ENCODE measurements around the gene HNRNPA2B1.
"Not testable (repeated sequence)": the region's sequence is repeated elsewhere in the genome, so short reads cannot be mapped to it uniquely, and the experiment has no call there.

Gene HNRNPA2B1

GRCh38 chr7:26151953-26152781 is 48.4 kb downstream of the HNRNPA2B1 start, which contains the start of gene NFE2L3:
Gene NFE2L3 (plus strand): TSS chr7:26152198. CDS start chr7:26152499, 301 bp downstream.
- peaks cover 8% of the 10 kb centered on the region for H3K27me3 ChIP-seq (ENCODE audit: control insufficient read depth, insufficient read depth, low read length)
- H3K4me3 ChIP-seq (ENCODE audit: low read length): peak within 1 kb of the TSS; percentile 71
- H3K4me1 ChIP-seq (ENCODE audit: control insufficient read depth, insufficient read depth, low read length): no peaks in the 10 kb centered on the region
- H3K36me3 ChIP-seq (ENCODE audit: control insufficient read depth, insufficient read depth, low read length): no peaks in the 10 kb centered on the region
- peak within 1 kb of the TSS; percentile 11 for H3K9ac ChIP-seq (ENCODE audit: low read length)
- no peak within 1 kb of the TSS for H3K27ac ChIP-seq (ENCODE audit: low read depth, low read length)

GRCh38 chr7:26151650-26151952 is 48.9 kb downstream of the HNRNPA2B1 start:
- Histone ChIP-seq H3K27ac (ENCODE audit: low read depth, low read length) (no peak overlapping the region), H3K4me1 (ENCODE audit: control insufficient read depth, insufficient read depth, low read length) (no peaks in the 10 kb centered on the region), H3K36me3 (ENCODE audit: control insufficient read depth, insufficient read depth, low read length) (no peaks in the 10 kb centered on the region), H3K27me3 (ENCODE audit: control insufficient read depth, insufficient read depth, low read length) (peaks cover 8% of the 10 kb centered on the region), H3K9ac (ENCODE audit: low read length) (no peak overlapping the region), H3K4me3 (ENCODE audit: low read length) (peak overlapping the region; percentile 71)

GRCh38 chr7:26151096-26151495 is 49.5 kb downstream of the HNRNPA2B1 start:
- Histone ChIP-seq H3K4me1 (ENCODE audit: control insufficient read depth, insufficient read depth, low read length) (no peaks in the 10 kb centered on the region), H3K4me3 (ENCODE audit: low read length) (no peak overlapping the region), H3K27ac (ENCODE audit: low read depth, low read length) (no peak overlapping the region), H3K36me3 (ENCODE audit: control insufficient read depth, insufficient read depth, low read length) (no peaks in the 10 kb centered on the region), H3K9ac (ENCODE audit: low read length) (no peak overlapping the region), H3K27me3 (ENCODE audit: control insufficient read depth, insufficient read depth, low read length) (peaks cover 8% of the 10 kb centered on the region)

- Histone ChIP-seq H3K9ac (ENCODE audit: low read length) (no peak overlapping the region), H3K4me1 (ENCODE audit: control insufficient read depth, insufficient read depth, low read length) (no peaks in the 10 kb centered on the region), H3K36me3 (ENCODE audit: control insufficient read depth, insufficient read depth, low read length) (no peaks in the 10 kb centered on the region), H3K4me3 (ENCODE audit: low read length) (no peak overlapping the region), H3K27ac (ENCODE audit: low read depth, low read length) (no peak overlapping the region), H3K27me3 (ENCODE audit: control insufficient read depth, insufficient read depth, low read length) (peaks cover 8% of the 10 kb centered on the region)
Measured at GRCh38 chr7:26149391-26149977, 51.1 kb downstream of the HNRNPA2B1 start.

GRCh38 chr7:26148307-26148700 is 52.2 kb downstream of the HNRNPA2B1 start:
- not testable (repeated sequence) for H3K27ac ChIP-seq (ENCODE audit: low read depth, low read length); H3K9ac ChIP-seq (ENCODE audit: low read length); H3K27me3 ChIP-seq (ENCODE audit: control insufficient read depth, insufficient read depth, low read length); H3K4me3 ChIP-seq (ENCODE audit: low read length); H3K4me1 ChIP-seq (ENCODE audit: control insufficient read depth, insufficient read depth, low read length); H3K36me3 ChIP-seq (ENCODE audit: control insufficient read depth, insufficient read depth, low read length)

GRCh38 chr7:26147646-26148306 is 52.8 kb downstream of the HNRNPA2B1 start:
- not testable (repeated sequence) for H3K4me1 ChIP-seq (ENCODE audit: control insufficient read depth, insufficient read depth, low read length); H3K9ac ChIP-seq (ENCODE audit: low read length); H3K4me3 ChIP-seq (ENCODE audit: low read length); H3K27me3 ChIP-seq (ENCODE audit: control insufficient read depth, insufficient read depth, low read length); H3K27ac ChIP-seq (ENCODE audit: low read depth, low read length); H3K36me3 ChIP-seq (ENCODE audit: control insufficient read depth, insufficient read depth, low read length)

- H3K36me3 ChIP-seq (ENCODE audit: control insufficient read depth, insufficient read depth, low read length): no peaks in the 10 kb centered on the region
- no peak overlapping the region for H3K27ac ChIP-seq (ENCODE audit: low read depth, low read length)
- no peaks in the 10 kb centered on the region for H3K4me1 ChIP-seq (ENCODE audit: control insufficient read depth, insufficient read depth, low read length)
- H3K27me3 ChIP-seq (ENCODE audit: control insufficient read depth, insufficient read depth, low read length): peaks cover 2% of the 10 kb centered on the region
- no peak overlapping the region for H3K9ac ChIP-seq (ENCODE audit: low read length)
- no peak overlapping the region for H3K4me3 ChIP-seq (ENCODE audit: low read length)
Measured at GRCh38 chr7:26147030-26147429, 53.5 kb downstream of the HNRNPA2B1 start.

- Histone ChIP-seq H3K4me1 (ENCODE audit: control insufficient read depth, insufficient read depth, low read length) (no peaks in the 10 kb centered on the region), H3K4me3 (ENCODE audit: low read length) (no peak overlapping the region), H3K9ac (ENCODE audit: low read length) (no peak overlapping the region), H3K36me3 (ENCODE audit: control insufficient read depth, insufficient read depth, low read length) (no peaks in the 10 kb centered on the region), H3K27me3 (ENCODE audit: control insufficient read depth, insufficient read depth, low read length) (no peaks in the 10 kb centered on the region), H3K27ac (ENCODE audit: low read depth, low read length) (no peak overlapping the region)
Measured at GRCh38 chr7:26145238-26145637, 55.3 kb downstream of the HNRNPA2B1 start.

- H3K27me3 ChIP-seq (ENCODE audit: control insufficient read depth, insufficient read depth, low read length): no peaks in the 10 kb centered on the region
- no peaks in the 10 kb centered on the region for H3K36me3 ChIP-seq (ENCODE audit: control insufficient read depth, insufficient read depth, low read length)
- no peak overlapping the region for H3K27ac ChIP-seq (ENCODE audit: low read depth, low read length)
- H3K9ac ChIP-seq (ENCODE audit: low read length): no peak overlapping the region
- H3K4me3 ChIP-seq (ENCODE audit: low read length): no peak overlapping the region
- no peaks in the 10 kb centered on the region for H3K4me1 ChIP-seq (ENCODE audit: control insufficient read depth, insufficient read depth, low read length)
Measured at GRCh38 chr7:26144184-26145080, 56.1 kb downstream of the HNRNPA2B1 start.

GRCh38 chr7:26143298-26144048 is 57.1 kb downstream of the HNRNPA2B1 start:
- Histone ChIP-seq H3K36me3 (ENCODE audit: control insufficient read depth, insufficient read depth, low read length) (no peaks in the 10 kb centered on the region), H3K4me1 (ENCODE audit: control insufficient read depth, insufficient read depth, low read length) (no peaks in the 10 kb centered on the region), H3K27me3 (ENCODE audit: control insufficient read depth, insufficient read depth, low read length) (no peaks in the 10 kb centered on the region), H3K27ac (ENCODE audit: low read depth, low read length) (no peak overlapping the region), H3K9ac (ENCODE audit: low read length) (no peak overlapping the region), H3K4me3 (ENCODE audit: low read length) (no peak overlapping the region)

GRCh38 chr7:26141077-26141476 is 59.5 kb downstream of the HNRNPA2B1 start:
- Histone ChIP-seq H3K4me1 (ENCODE audit: control insufficient read depth, insufficient read depth, low read length) (no peaks in the 10 kb centered on the region), H3K27ac (ENCODE audit: low read depth, low read length) (no peak overlapping the region)

More at GRCh38 chr7:26141077-26141476, 59.5 kb downstream of the HNRNPA2B1 start:
- Histone ChIP-seq H3K27me3 (ENCODE audit: control insufficient read depth, insufficient read depth, low read length) (no peaks in the 10 kb centered on the region), H3K9ac (ENCODE audit: low read length) (no peak overlapping the region), H3K4me3 (ENCODE audit: low read length) (no peak overlapping the region), H3K36me3 (ENCODE audit: control insufficient read depth, insufficient read depth, low read length) (no peaks in the 10 kb centered on the region)
